Stimulated activated CD8-positive, alpha-beta memory T cell treated with anti-CD3 and anti-CD28 coated beads, Interleukin-7, amount 100 ng/mL, for 48 hours (primary cell): ENCODE measurements around the gene TRIM43.
"Not testable (repeated sequence)": the region's sequence is repeated elsewhere in the genome, so short reads cannot be mapped to it uniquely, and the experiment has no call there.

ENCODE experiments used
- DNase-seq, 2 donors: peaks; one replicate each; pipeline ENCODE4 v3.0.0-alpha.2; 2020; ENCODE audit warnings: low read depth in 1 of 2; ENCODE audit errors: extremely low read depth in 1 of 2

Gene TRIM43

DNA sequence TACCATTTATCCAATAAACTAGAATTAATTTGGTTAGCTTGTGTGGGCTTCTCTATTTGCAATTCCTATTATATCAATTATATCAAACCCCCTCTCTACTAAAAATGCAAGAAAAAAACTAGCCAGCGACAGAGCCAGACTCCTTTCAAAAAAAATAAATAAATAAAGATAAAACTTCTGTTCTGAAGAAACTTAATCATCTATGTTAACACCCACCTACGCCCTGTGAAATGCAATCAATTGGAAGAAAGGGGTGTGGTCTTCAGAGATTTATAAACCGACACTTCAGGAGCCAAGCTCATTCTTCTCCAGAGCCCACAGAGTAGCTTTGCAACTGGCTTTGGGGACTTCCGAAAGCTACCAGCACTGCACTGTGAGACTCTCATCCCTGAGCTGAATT is at the start of gene TRIM43:
Gene TRIM43, plus strand, starts transcription at position 301 of the 400 bp plus-strand sequence. CDS start 2,023 bp downstream, outside the sequence.
- not testable (repeated sequence) for DNase-seq

DNA sequence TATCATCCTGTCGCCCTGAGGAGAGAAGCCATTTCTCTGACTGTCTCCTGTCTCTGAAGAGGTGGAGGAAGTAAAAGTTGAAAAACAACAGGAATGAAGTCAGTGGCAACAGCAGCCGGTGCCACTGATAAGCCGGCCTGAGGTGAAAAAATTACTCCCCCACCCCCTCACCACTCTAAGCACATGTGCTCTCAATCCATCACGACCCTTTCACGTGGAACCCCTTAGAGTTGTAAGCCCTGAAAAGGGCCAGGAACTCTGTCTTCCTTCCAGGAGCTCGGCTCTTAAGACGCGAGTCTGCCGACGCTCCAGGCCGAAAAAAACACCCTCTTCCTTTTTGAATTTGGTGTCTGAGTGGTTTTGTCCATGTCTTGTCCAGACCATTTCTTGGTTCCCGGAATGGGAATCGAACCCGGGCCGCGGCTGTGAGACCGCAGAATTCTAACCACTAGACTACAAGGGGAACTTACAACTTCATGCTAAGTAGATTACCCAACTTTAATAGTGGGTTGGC is 40.7 kb upstream of the TRIM43 start:
- DNase-seq = no peak

- no peak for DNase-seq
Measured at GRCh38 chr2:95552911-95553310, 38.9 kb upstream of the TRIM43 start.

DNA sequence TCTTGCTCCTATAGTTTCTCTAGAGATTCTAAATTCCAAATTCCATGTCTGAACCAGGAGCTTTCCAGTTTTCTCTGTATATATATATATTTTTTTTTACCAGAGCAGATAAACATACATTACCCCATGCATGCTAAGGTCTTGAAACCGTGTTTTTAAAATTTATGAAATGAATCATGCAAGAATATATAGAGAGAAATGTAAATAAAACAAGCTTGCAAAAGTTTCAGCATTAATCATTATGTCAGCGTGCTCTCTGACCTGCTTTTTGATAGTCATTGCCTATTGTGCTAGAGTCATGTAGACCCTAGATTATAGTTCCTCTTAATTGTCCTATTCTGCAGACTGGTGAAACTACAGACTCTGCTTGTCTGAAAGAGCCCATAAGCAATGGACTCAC is 22.6 kb upstream of the TRIM43 start:
- DNase-seq = no peak

GRCh38 chr2:95573866-95574265 is 17.9 kb upstream of the TRIM43 start:
- no peak for DNase-seq

DNA sequence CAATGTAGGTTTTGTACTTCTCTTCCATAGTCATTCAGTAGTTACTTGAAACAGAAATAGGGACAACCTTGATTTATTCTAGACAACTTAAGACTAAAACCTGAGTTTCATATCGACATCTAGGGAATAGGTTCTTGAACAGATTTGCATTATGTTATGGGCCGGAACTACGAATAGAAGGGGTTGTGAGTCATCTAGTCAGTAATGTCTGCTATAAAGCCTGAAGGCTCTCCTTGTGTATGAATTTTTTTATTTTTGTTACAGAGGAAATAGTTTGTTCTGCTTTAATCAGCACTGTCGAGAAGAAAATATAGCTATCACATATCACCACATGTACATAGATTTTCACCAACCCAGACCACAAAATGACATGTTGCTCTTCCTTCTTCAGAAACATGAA is 17.3 kb upstream of the TRIM43 start:
- no peak for DNase-seq

- DNase-seq = no peak
Measured at GRCh38 chr2:95575857-95576256, 15.9 kb upstream of the TRIM43 start.

GRCh38 chr2:95578539-95578938 is 13.3 kb upstream of the TRIM43 start:
- DNase-seq = no peak

- DNase-seq = not testable (repeated sequence)
Measured at GRCh38 chr2:95583545-95583944, 8.3 kb upstream of the TRIM43 start.

GRCh38 chr2:95584321-95584720 is 7.5 kb upstream of the TRIM43 start:
- DNase-seq = not testable (repeated sequence)

- DNase-seq = not testable (repeated sequence)
Measured at GRCh38 chr2:95589777-95590536, 1.8 kb upstream of the TRIM43 start.

DNA sequence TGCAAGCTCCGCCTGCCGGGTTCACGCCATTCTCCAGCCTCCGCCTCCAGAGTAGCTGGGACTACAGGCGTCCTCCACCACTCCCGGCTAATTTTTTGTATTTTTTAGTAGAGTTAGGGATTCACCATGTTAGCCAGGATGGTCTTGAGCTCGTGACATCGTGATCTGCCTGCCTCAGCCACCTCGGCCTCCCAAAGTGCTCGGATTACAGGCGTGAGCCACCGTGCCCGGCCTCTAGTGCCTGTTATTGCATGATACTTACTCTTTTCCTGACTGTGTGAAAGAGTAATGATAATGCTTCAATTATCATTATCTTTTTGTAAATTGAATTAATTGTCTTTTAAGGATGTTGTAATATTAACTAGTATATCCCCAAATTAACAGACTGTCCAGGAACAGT is 1.2 kb downstream of the TRIM43 start:
- DNase-seq = not testable (repeated sequence)

- DNase-seq = not testable (repeated sequence)
Measured at GRCh38 chr2:95595012-95595411, 3.2 kb downstream of the TRIM43 start.

- not testable (repeated sequence) for DNase-seq
Measured at GRCh38 chr2:95601301-95601700, 9.5 kb downstream of the TRIM43 start.

GRCh38 chr2:95602146-95602545 is 10.3 kb downstream of the TRIM43 start:
- DNase-seq = not testable (repeated sequence)

- not testable (repeated sequence) for DNase-seq
Measured at GRCh38 chr2:95608356-95608755, 16.6 kb downstream of the TRIM43 start.

- DNase-seq = not testable (repeated sequence)
Measured at GRCh38 chr2:95609764-95610163, 18.0 kb downstream of the TRIM43 start.

DNA sequence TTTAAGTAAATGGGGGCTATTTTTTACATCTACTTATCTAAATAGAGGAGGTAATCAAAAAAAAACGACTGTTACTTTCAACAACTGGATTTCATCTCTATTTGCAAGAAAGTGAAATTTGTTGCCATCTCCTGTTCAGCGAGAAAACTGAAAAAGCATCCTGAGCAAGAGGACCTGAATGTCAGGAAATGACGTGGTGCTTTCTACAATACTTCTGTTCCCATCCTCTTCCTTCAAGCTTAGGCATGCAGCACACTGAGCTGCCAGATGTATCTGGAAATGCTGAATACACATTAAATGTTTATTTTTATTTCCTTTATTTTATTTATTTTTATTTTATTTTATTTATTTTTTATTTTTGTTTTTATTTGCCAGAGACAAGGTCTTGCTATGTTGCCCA is 21.2 kb downstream of the TRIM43 start:
- not testable (repeated sequence) for DNase-seq

GRCh38 chr2:95622728-95623127 is 30.9 kb downstream of the TRIM43 start:
- not testable (repeated sequence) for DNase-seq

- not testable (repeated sequence) for DNase-seq
Measured at GRCh38 chr2:95630987-95631386, 39.2 kb downstream of the TRIM43 start.

- DNase-seq = not testable (repeated sequence)
Measured at GRCh38 chr2:95633626-95634259, 41.9 kb downstream of the TRIM43 start.
